HepG2 (cell line): Measurements from ENCODE around the gene MECR. TPM values are rescaled to one million over a fixed set of nuclear protein-coding genes. Genes with fewer than 3 reads are reported as not detected.

Source experiments
- ATAC-seq: fragments of 200-7000 bp; cut with Tn5 transposase; 3 replicates; pipeline ENCODE4 v1.9.1; 2020; ENCODE audit warnings: mild to moderate bottlenecking, moderate library complexity
- BruUV-seq: library from RNA; stranded (reverse); fragments of 400-500 nt; replicated peaks from 2 replicates; lab custom pipeline; 2021; lab: Mats Ljungman, UMichigan
- CTCF ChIA-PET: fragments of 300-600 bp; formaldehyde crosslinking; extraction: SDS; loops from one replicate; lab custom pipeline; 2021; ENCODE audit warnings: low total read pairs, inconsistent platforms, low intra/inter-chr PET ratio; lab: Yijun Ruan, JAX
- POLR2A ChIA-PET: fragments of 350-600 bp; sonication (Branson Sonifier 250); formaldehyde crosslinking; loops from one replicate; lab custom pipeline; 2020; ENCODE audit warnings: antibody characterized with exemption, inconsistent platforms; lab: Yijun Ruan, JAX
- DNase-seq: peaks from one replicate; pipeline ENCODE4 v3.0.0-alpha.2; 2015; ENCODE audit warnings: low spot score
- FAIRE-seq: peaks from 3 replicates; lab custom pipeline; 2011; peaks lifted over from hg19 to GRCh38; lab: Jason Lieb, UNC
- H2AFZ ChIP-seq: one replicate; pipeline ENCODE4 v1.6.1; 2011; ENCODE audit warnings: low read length, inconsistent platforms
- H3K27ac ChIP-seq: fragments of 300-600 bp; 3 replicates; pipeline ENCODE4 v1.8.0; 2011; ENCODE audit warnings: mixed run types, mild to moderate bottlenecking, mixed read lengths, low read length, inconsistent platforms; ENCODE audit not compliant: insufficient read depth; ENCODE audit errors: extremely low read length
- H3K27me3 ChIP-seq, 2 experiments: fragments of 200-600 bp in 1 of 2; 2 replicates in 1 of 2; 3 replicates in 1 of 2; pipeline versions ENCODE4 v1.6.0 to v1.8.0; 2011; ENCODE audit warnings: low read length in 2 of 2, mild to moderate bottlenecking in 2 of 2, moderate library complexity in 2 of 2, inconsistent platforms in 1 of 2; ENCODE audit not compliant: insufficient read depth in 2 of 2, control insufficient read depth in 1 of 2
- H3K36me3 ChIP-seq, 2 experiments: fragments of 200-600 bp in 1 of 2; replicated peaks in 1 of 2; 2 replicates in 1 of 2; 3 replicates in 1 of 2; pipeline versions ENCODE4 v1.5.1 to v1.8.0; 2011; ENCODE audit warnings: low read length in 2 of 2, inconsistent platforms in 1 of 2; ENCODE audit not compliant: insufficient read depth in 2 of 2, control insufficient read depth in 1 of 2
- H3K4me1 ChIP-seq: 2 replicates; pipeline ENCODE4 v1.5.1; 2012; ENCODE audit warnings: low read length, inconsistent platforms; ENCODE audit not compliant: insufficient read depth
- H3K4me2 ChIP-seq: 2 replicates; pipeline ENCODE4 v1.6.0; 2011; ENCODE audit warnings: low read depth, low read length, inconsistent platforms
- H3K4me3 ChIP-seq, 3 experiments: fragments of 200-600 bp in 1 of 3; sonication (generic), shearing (Covaris generic) in 1 of 3; replicated peaks in 1 of 3; 2 replicates each; pipeline ENCODE4 v1.5.1; 2011 to 2016; ENCODE audit warnings: low read length in 3 of 3, inconsistent platforms in 2 of 3, low read depth in 2 of 3, mild to moderate bottlenecking in 2 of 3, control low read depth in 1 of 3, mixed read lengths in 1 of 3; ENCODE audit not compliant: insufficient read depth in 1 of 3
- H3K79me2 ChIP-seq: one replicate; pipeline ENCODE4 v1.6.1; 2011; ENCODE audit warnings: low read length, inconsistent platforms; ENCODE audit not compliant: insufficient read depth
- H3K9ac ChIP-seq: 2 replicates; pipeline ENCODE4 v1.6.0; 2011; ENCODE audit warnings: mild to moderate bottlenecking, low read depth, low read length, inconsistent platforms; ENCODE audit not compliant: insufficient read depth
- H3K9me3 ChIP-seq: 2 replicates; pipeline ENCODE4 v1.5.1; 2012; ENCODE audit warnings: mild to moderate bottlenecking, low read length
- H4K20me1 ChIP-seq: 2 replicates; pipeline ENCODE4 v1.6.0; 2011; ENCODE audit warnings: inconsistent platforms, mild to moderate bottlenecking, low read length, moderate library complexity; ENCODE audit not compliant: insufficient read depth
- CEBPG ChIP-seq: IDR thresholded peaks from 2 replicates; pipeline ENCODE4 v1.6.1; 2016
- EP300 ChIP-seq, 3 experiments: sonication (generic) in 1 of 3; formaldehyde crosslinking in 1 of 3; IDR thresholded peaks; 2 replicates each; pipeline versions ENCODE4 v1.5.1 to v1.6.1; 2011 to 2020; ENCODE audit warnings: low read depth in 2 of 3, low read length in 2 of 3, borderline replicate concordance in 1 of 3, improper control_type of control experiment in 1 of 3, mild to moderate bottlenecking in 1 of 3, missing genetic modification reagents in 1 of 3, moderate library complexity in 1 of 3
- NCOA2 ChIP-seq: sonication (generic); formaldehyde crosslinking; IDR thresholded peaks from 2 replicates; pipeline ENCODE4 v1.8.0; 2022; ENCODE audit warnings: inconsistent platforms
- RFX5 ChIP-seq: IDR thresholded peaks from 2 replicates; pipeline ENCODE4 v1.6.1; 2011; ENCODE audit warnings: low read depth, low read length, improper control_type of control experiment
- RNF219 ChIP-seq: sonication (generic); formaldehyde crosslinking; IDR thresholded peaks from 2 replicates; pipeline ENCODE4 v1.5.0; 2020; ENCODE audit warnings: mild to moderate bottlenecking, missing genetic modification reagents
- ZNF556 ChIP-seq: sonication (generic); formaldehyde crosslinking; IDR thresholded peaks from 2 replicates; pipeline ENCODE4 v1.4.0; 2020; ENCODE audit warnings: mild to moderate bottlenecking, missing genetic modification reagents, borderline replicate concordance
- ZNF629 ChIP-seq: sonication (generic); formaldehyde crosslinking; conservative IDR thresholded peaks from 2 replicates; pipeline ENCODE4 v1.5.0; 2020; ENCODE audit warnings: missing genetic modification reagents
- ZNF879 ChIP-seq: sonication (generic); formaldehyde crosslinking; IDR thresholded peaks from 2 replicates; pipeline ENCODE4 v1.8.1; 2023; ENCODE audit warnings: missing genetic modification reagents
- WGBS: methylation state at CpG from one replicate; pipeline ENCODE4 v1.1.6; 2017; ENCODE audit warnings: low lambda C conversion rate; 5-methylcytosine and 5-hydroxymethylcytosine counted together
- in situ Hi-C: cut with HindIII; loops from 2 replicates; pipeline ENCODE4 v1.10.0; 2017; ENCODE audit warnings: low pct_unique_long_range_greater_than_20kb; ENCODE audit not compliant: extremely low pct_ligation_motif_present
- intact Hi-C: fragments of 100-400 bp; cut with micrococcal nuclease; formaldehyde crosslinking; loops from one replicate; pipeline ENCODE4 v1.10.0; 2022; ENCODE audit not compliant: unreplicated experiment
- polyA plus RNA-seq, 8 experiments: library from polyadenylated mRNA; depleted of rRNA in 3 of 8; stranded (reverse) in 7 of 8; unstranded in 1 of 8; fragments of >200 nt; fragmentation: Illumina TruSeq in 4 of 8; extraction: Trizol in 4 of 8; gene quantifications; 2 replicates each; pipeline versions ENCODE4 v1.2.1 to v1.2.3, GENCODE V29; 2011 to 2016; ENCODE audit warnings: low read depth in 4 of 8, missing spikeins in 1 of 8, mixed read lengths in 1 of 8; ENCODE audit not compliant: insufficient read depth in 1 of 8
- total RNA-seq, 5 experiments: library from RNA; depleted of rRNA; stranded (reverse); fragments of >200 nt; fragmentation: Illumina TruSeq; extraction: Trizol; gene quantifications; 2 replicates each; pipeline ENCODE4 v1.2.3, GENCODE V29; 2016; ENCODE audit warnings: low read depth in 1 of 5

Gene MECR
- total and polyA plus RNA-seq, 2 of the 13 experiments (the other 11 are each of a cell fraction or from before 2014, with no cell fraction given) = 18.8 to 24.9 TPM

DNA sequence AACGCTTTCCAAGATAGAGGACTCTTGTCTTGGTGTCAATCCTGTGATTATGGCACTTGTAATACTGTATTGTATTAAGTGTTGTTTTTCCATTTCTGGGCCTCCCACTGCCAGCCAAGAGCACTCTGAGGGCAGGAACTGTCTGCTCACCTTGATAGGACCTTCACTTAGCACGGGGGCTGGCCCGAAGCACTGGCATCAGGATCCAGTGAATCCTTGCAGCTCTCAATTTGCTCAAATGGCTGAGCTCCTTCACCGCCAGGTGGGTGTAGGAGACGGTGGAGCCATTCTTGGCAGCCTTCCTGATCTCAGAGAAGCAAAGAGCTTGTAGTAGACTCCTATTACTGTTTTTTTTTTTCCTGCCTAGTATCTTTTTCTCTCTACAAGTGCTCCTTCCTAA lies 17.7 kb downstream of the MECR start:
- 91% methylated on average over 4 of the region's 5 CpGs for WGBS
- no TSS peak for BruUV-seq
- Histone ChIP-seq H3K4me3 (no peak overlapping the region), H3K36me3 (peaks cover 13 to 46% of the 10 kb centered on the region in 2 experiments; a peak in 4 of 5 replicates), H3K9me3 (no peaks in the 10 kb centered on the region), H4K20me1 (no peaks in the 10 kb centered on the region), H3K79me2 (no peaks in the 10 kb centered on the region), H3K4me2 (no peak overlapping the region), H3K27me3 (no peaks in the 10 kb centered on the region), H2AFZ (no peak overlapping the region), H3K4me1 (no peaks in the 10 kb centered on the region), H3K9ac (no peak overlapping the region), H3K27ac (no peak overlapping the region)
- ChIA-PET POLR2A (no interaction called here), CTCF (no interaction called here)
- in situ Hi-C loops = no loop called here
- DNase-seq = no peak
- TF ChIP-seq CEBPG (CRISPR knock-in tag) (no peak), ZNF556 (CRISPR knock-in tag) (no peak), NCOA2 (no peak)
- ATAC-seq = no peak
- intact Hi-C loops = no loop called here
- FAIRE-seq = no peak

DNA sequence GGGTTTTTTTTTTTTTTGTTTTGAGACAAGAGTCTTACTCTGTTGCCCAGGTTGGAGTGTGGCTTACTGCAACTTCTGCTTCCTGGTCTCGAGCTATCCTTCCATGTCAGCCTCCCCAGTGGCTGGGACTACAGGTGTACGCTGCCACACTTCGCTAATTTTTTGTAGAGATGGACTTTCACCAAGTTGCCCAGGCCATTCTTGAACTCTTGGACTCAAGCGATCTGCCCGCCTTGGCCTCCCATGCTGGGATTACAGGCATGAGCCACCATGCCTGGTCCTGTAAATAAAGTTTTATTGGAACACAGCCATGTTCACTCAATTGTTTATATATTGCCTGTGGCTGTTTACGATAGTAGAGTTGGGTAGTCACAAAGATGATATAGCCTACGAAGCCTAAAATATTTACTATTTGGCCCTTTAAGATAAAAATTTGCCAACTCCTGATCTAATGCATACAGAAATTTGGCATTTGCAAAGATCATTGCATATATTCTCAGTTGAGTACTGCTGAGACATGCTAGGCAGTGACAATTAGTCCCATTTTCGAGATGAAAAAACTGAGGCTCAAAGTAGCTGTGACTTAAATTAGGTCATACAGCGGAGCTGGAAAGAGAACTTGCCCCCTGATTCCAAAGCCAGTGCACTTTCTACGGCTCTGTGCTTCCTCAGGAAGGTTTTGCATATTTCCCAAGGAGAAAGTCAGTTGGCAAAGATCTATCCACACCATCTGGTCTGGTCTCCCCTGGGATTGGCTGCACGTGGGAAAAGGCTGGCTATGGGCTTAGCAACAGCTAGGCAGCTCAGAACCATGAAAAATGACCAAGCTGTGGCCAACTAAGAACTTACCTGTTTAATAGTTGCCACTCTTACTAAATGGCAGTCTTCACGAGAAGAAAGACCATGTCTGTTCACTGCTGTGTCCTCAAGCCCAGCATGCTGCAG lies 19.4 kb downstream of the MECR start:
- Histone ChIP-seq H4K20me1 (no peaks in the 10 kb centered on the region), H3K9me3 (no peaks in the 10 kb centered on the region), H3K9ac (no peak overlapping the region), H3K4me2 (no peak overlapping the region), H3K36me3 (peaks cover 15 to 50% of the 10 kb centered on the region in 2 experiments; a peak in 4 of 5 replicates), H3K4me3 (no peak overlapping the region), H3K4me1 (no peaks in the 10 kb centered on the region), H3K27me3 (no peaks in the 10 kb centered on the region), H3K79me2 (no peaks in the 10 kb centered on the region), H3K27ac (no peak overlapping the region), H2AFZ (no peak overlapping the region)
- DNase-seq (no peak), FAIRE-seq (no peak), ATAC-seq (no peak)
- ChIA-PET POLR2A (no interaction called here), CTCF (no interaction called here)
- BruUV-seq = no TSS peak
- WGBS = 96% methylated on average over 12 of the region's 12 CpGs
- intact Hi-C loops (no loop called here), in situ Hi-C loops (no loop called here)
- TF ChIP-seq ZNF629 (CRISPR knock-in tag) (peak; percentile 72), RNF219 (CRISPR knock-in tag) (no peak), EP300 (IDR thresholded peaks at IDR 0.05; ENCODE audit: low read depth in 2 of 2, low read length in 2 of 2) (no peak), EP300 (CRISPR knock-in tag; IDR thresholded peaks at IDR 0.05; ENCODE audit: borderline replicate concordance) (no peak), RFX5 (no peak), ZNF879 (no peak)
